GM12878 (cell line): ENCODE data around the gene ANKRD33B. TPM values are rescaled to one million over a fixed set of nuclear protein-coding genes. Genes with fewer than 3 reads are reported as not detected.

Source experiments
- ATAC-seq: fragments of 200-7000 bp; cut with Tn5 transposase; 3 replicates; pipeline ENCODE4 v1.9.1; 2020; ENCODE audit warnings: mild to moderate bottlenecking, moderate library complexity
- BruUV-seq: library from RNA; stranded (reverse); fragments of 400-500 nt; replicated peaks from 2 replicates; lab custom pipeline; 2021; lab: Mats Ljungman, UMichigan
- CTCF ChIA-PET: fragments of 300-600 bp; sonication (Branson Sonifier 250); formaldehyde crosslinking; extraction: SDS; loops from one replicate; lab custom pipeline; 2021; ENCODE audit warnings: inconsistent platforms; lab: Yijun Ruan, JAX
- POLR2A ChIA-PET: fragments of 350-600 bp; formaldehyde crosslinking; extraction: SDS; loops from one replicate; lab custom pipeline; 2021; ENCODE audit warnings: inconsistent platforms; lab: Charles Lee
- RAD21 ChIA-PET: fragments of 300-600 bp; sonication (Branson Sonifier 250); formaldehyde crosslinking; loops from one replicate; lab custom pipeline; 2023; ENCODE audit warnings: antibody characterized with exemption; ENCODE audit not compliant: unreplicated experiment; lab: Charles Lee
- SMC1A ChIA-PET: fragments of 300-600 bp; sonication (Branson Sonifier 250); formaldehyde crosslinking; loops from one replicate; lab custom pipeline; 2023; ENCODE audit not compliant: unreplicated experiment, uncharacterized antibody; lab: Charles Lee
- DNase-seq: peaks from one replicate; pipeline ENCODE4 v3.0.0-alpha.2; 2011; ENCODE audit warnings: low read depth, low spot score
- FAIRE-seq: peaks from 3 replicates; lab custom pipeline; 2011; peaks lifted over from hg19 to GRCh38; lab: Jason Lieb, UNC
- H2AFZ ChIP-seq: 2 replicates; pipeline ENCODE4 v1.6.0; 2011; ENCODE audit warnings: low read depth, low read length, control low read depth; ENCODE audit not compliant: control insufficient read depth
- H3K27ac ChIP-seq: 2 replicates; pipeline ENCODE4 v1.5.1; 2011; ENCODE audit warnings: control low read depth; ENCODE audit not compliant: control insufficient read depth, insufficient read depth
- H3K27me3 ChIP-seq, 2 experiments: replicated peaks in 1 of 2; 2 replicates each; pipeline versions ENCODE4 v1.6.0 to v1.6.1; 2011; ENCODE audit warnings: low read length in 1 of 2; ENCODE audit not compliant: control insufficient read depth in 2 of 2, insufficient read depth in 2 of 2
- H3K36me3 ChIP-seq, 2 experiments: 2 replicates each; pipeline ENCODE4 v1.5.1; 2011; ENCODE audit warnings: low read length in 1 of 2; ENCODE audit not compliant: control insufficient read depth in 2 of 2, insufficient read depth in 2 of 2
- H3K4me1 ChIP-seq: 2 replicates; pipeline ENCODE4 v1.6.1; 2011; ENCODE audit warnings: mild to moderate bottlenecking, low read length, moderate library complexity, mixed read lengths; ENCODE audit not compliant: control insufficient read depth, insufficient read depth
- H3K4me2 ChIP-seq: 2 replicates; pipeline ENCODE4 v1.6.0; 2011; ENCODE audit warnings: control low read depth; ENCODE audit not compliant: control insufficient read depth, insufficient read depth
- H3K4me3 ChIP-seq: fragments of 200-600 bp; sonication (generic); 2 replicates; pipeline ENCODE4 v1.5.1; 2016
- H3K79me2 ChIP-seq: 2 replicates; pipeline ENCODE4 v1.6.0; 2011; ENCODE audit warnings: low read length; ENCODE audit not compliant: control insufficient read depth, insufficient read depth
- H3K9ac ChIP-seq: 2 replicates; pipeline ENCODE4 v1.8.0; 2011; ENCODE audit warnings: low read length, control low read depth, mixed read lengths; ENCODE audit not compliant: control insufficient read depth, insufficient read depth
- H3K9me3 ChIP-seq: replicated peaks from 3 replicates; pipeline ENCODE4 v1.5.1; 2011; ENCODE audit warnings: mild to moderate bottlenecking, low read length; ENCODE audit not compliant: control insufficient read depth, insufficient read depth
- H4K20me1 ChIP-seq: 2 replicates; pipeline ENCODE4 v1.6.0; 2011; ENCODE audit not compliant: control insufficient read depth, insufficient read depth
- EGR1 ChIP-seq, 2 experiments: IDR thresholded peaks; 1 replicate in 1 of 2; 2 replicates in 1 of 2; pipeline ENCODE4 v1.6.1; 2011 to 2012; ENCODE audit warnings: low read depth in 2 of 2, low read length in 2 of 2, borderline replicate concordance in 1 of 2, mild to moderate bottlenecking in 1 of 2, moderate library complexity in 1 of 2
- ESRRA ChIP-seq: IDR thresholded peaks from 2 replicates; pipeline ENCODE4 v1.6.1; 2012; ENCODE audit warnings: mild to moderate bottlenecking, low read length, improper control_type of control experiment
- ETV6 ChIP-seq, 2 experiments: fragments of 450-650 bp in 1 of 2; IDR thresholded peaks in 1 of 2; conservative IDR thresholded peaks in 1 of 2; 2 replicates each; pipeline ENCODE4 v1.6.1; 2014; ENCODE audit warnings: antibody characterized with exemption in 1 of 2, borderline replicate concordance in 1 of 2, low read depth in 1 of 2, mild to moderate bottlenecking in 1 of 2, moderate library complexity in 1 of 2
- GATAD2B ChIP-seq: fragments of 450-650 bp; conservative IDR thresholded peaks from 2 replicates; pipeline ENCODE4 v1.6.1; 2017; ENCODE audit warnings: low read depth, mild to moderate bottlenecking, moderate library complexity
- JUND ChIP-seq: IDR thresholded peaks from 2 replicates; pipeline ENCODE4 v1.6.1; 2012; ENCODE audit warnings: low read depth, mild to moderate bottlenecking, low read length, improper control_type of control experiment, moderate library complexity
- MLLT1 ChIP-seq: fragments of 450-650 bp; IDR thresholded peaks from 2 replicates; pipeline ENCODE4 v1.6.1; 2016; ENCODE audit warnings: mild to moderate bottlenecking
- PRDM15 ChIP-seq: fragments of 450-650 bp; formaldehyde crosslinking; IDR thresholded peaks from 2 replicates; pipeline ENCODE4 v1.4.0; 2020; ENCODE audit warnings: mild to moderate bottlenecking, moderate library complexity
- REST ChIP-seq: IDR thresholded peaks from 2 replicates; pipeline ENCODE4 v1.6.1; 2012; ENCODE audit warnings: mild to moderate bottlenecking, low read depth, low read length
- SMC3 ChIP-seq: IDR thresholded peaks from 2 replicates; pipeline ENCODE4 v1.6.1; 2011; ENCODE audit warnings: low read length, improper control_type of control experiment, borderline replicate concordance
- STAT3 ChIP-seq: IDR thresholded peaks from 2 replicates; pipeline ENCODE4 v1.6.1; 2011; ENCODE audit warnings: low read depth, low read length, improper control_type of control experiment
- SUZ12 ChIP-seq: fragments of 200-600 bp; sonication (generic); IDR thresholded peaks from one replicate; pipeline ENCODE4 v1.6.1; 2018; ENCODE audit warnings: antibody characterized with exemption, mild to moderate bottlenecking; ENCODE audit not compliant: unreplicated experiment
- WGBS: methylation state at CpG from one replicate; pipeline ENCODE4 v1.1.6; 2016; ENCODE audit warnings: low lambda C conversion rate; ENCODE audit not compliant: insufficient replicate concordance, insufficient coverage; ENCODE audit errors: missing lambda C conversion rate; 5-methylcytosine and 5-hydroxymethylcytosine counted together
- in situ Hi-C: fragments of 300-500 bp; cut with MboI; formaldehyde crosslinking; loops from 9 replicates; pipeline ENCODE4 v1.14.3; 2018; ENCODE audit warnings: mixed read lengths
- intact Hi-C: fragments of 100-400 bp; cut with micrococcal nuclease; formaldehyde crosslinking; loops from one replicate; pipeline ENCODE4 v1.14.2; 2022; ENCODE audit not compliant: unreplicated experiment
- polyA plus RNA-seq, 11 experiments: library from polyadenylated mRNA; depleted of rRNA in 4 of 11; unstranded in 6 of 11; stranded (reverse) in 5 of 11; fragments of >200 nt; fragmentation: Nextera tagmentation in 4 of 11; fragmentation: Illumina TruSeq in 1 of 11; extraction: Ambion mirVana in 4 of 11; extraction: Trizol in 1 of 11; gene quantifications; 1 replicate in 1 of 11; 2 replicates in 10 of 11; pipeline versions ENCODE4 v1.2.1 to v1.2.3, GENCODE V29; 2011 to 2016; ENCODE audit warnings: inconsistent platforms in 2 of 11, missing spikeins in 2 of 11, low read depth in 1 of 11
- total RNA-seq, 4 experiments: library from RNA; depleted of rRNA in 3 of 4; stranded (reverse); fragments of >200 nt in 3 of 4; fragmentation: Illumina TruSeq in 1 of 4; extraction: Trizol in 1 of 4; gene quantifications; 2 replicates each; pipeline versions ENCODE4 v1.2.1 to v1.2.3, GENCODE V29; 2013 to 2021

The ANKRD33B gene
- total and polyA plus RNA-seq, 10 of the 15 experiments (the other 5 are each of a cell fraction or from before 2014, with no cell fraction given), result 4.9 to 61.6 (median 15.6) TPM

- DNase-seq, result no peak
- Histone ChIP-seq H3K27ac (peak overlapping the region; percentile 88), H3K9ac (peak overlapping the region; percentile 57; the same call in 1 of the 2 replicates), H4K20me1 (no peaks in the 10 kb centered on the region), H3K4me3 (0 out of 2 replicates have a peak overlapping the region, but pooled peaks have one; percentile 17), H3K27me3 (no peaks in the 10 kb centered on the region), H3K4me1 (peaks cover 23% of the 10 kb centered on the region), H3K36me3 (peaks cover 26 to 30% of the 10 kb centered on the region in 2 experiments; a peak in 3 of 4 replicates), H3K4me2 (peak overlapping the region; percentile 76), H2AFZ (no peak overlapping the region; the same call in 1 of the 2 replicates), H3K79me2 (peaks cover 9% of the 10 kb centered on the region), H3K9me3 (peaks cover 16% of the 10 kb centered on the region)
- SMC1A ChIA-PET, result interaction anchor here (0.7 to 4.8 kb wide), 19 partner anchors 10 to 233 kb away, joined by 3 to 90 read pairs (median 4); no protein-coding TSS in a partner anchor
- TSS peak; percentile 88 for BruUV-seq
- intact Hi-C loops (loop anchor here (1.0 to 2.0 kb wide), 2 partner anchors 30 to 49 kb away; no protein-coding TSS in a partner anchor), in situ Hi-C loops (loop anchor here (5.0 kb wide), 1 partner anchor 232 kb away; no protein-coding TSS in a partner anchor)
- RAD21 ChIA-PET, result interaction anchor here (0.7 to 4.5 kb wide), 16 partner anchors 9 to 331 kb away, joined by 3 to 93 read pairs (median 4); partner anchors contain the start of genes ANKRD33B and MARCHF6
- peak; percentile 76 for ATAC-seq
- POLR2A ChIA-PET, result interaction anchor here (0.6 to 3.8 kb wide), 6 partner anchors 20 to 232 kb away, joined by 3 to 39 read pairs (median 4); no protein-coding TSS in a partner anchor
- CTCF ChIA-PET, result interaction anchor here (1.0 to 5.1 kb wide), 13 partner anchors 11 to 232 kb away, joined by 3 to 37 read pairs (median 5); no protein-coding TSS in a partner anchor
- FAIRE-seq, result peak; percentile 84
- 24% methylated on average over 11 of the region's 11 CpGs for WGBS
- TF ChIP-seq SUZ12, result no peak
- TF ChIP-seq JUND, result no peak
- no peak for TF ChIP-seq PRDM15 (CRISPR knock-in tag)
- TF ChIP-seq REST, result no peak
- no peak for TF ChIP-seq STAT3
- TF ChIP-seq GATAD2B, result peak; percentile 46; the same call in 1 of the 2 replicates
- no peak for TF ChIP-seq EGR1 (IDR thresholded peaks at IDR 0.05; ENCODE audit: borderline replicate concordance in 1 of 2, low read depth in 2 of 2, low read length in 2 of 2)
- TF ChIP-seq MLLT1, result peak; percentile 8; the same call in 1 of the 2 replicates
- TF ChIP-seq SMC3, result peak; percentile 21; the same call in 1 of the 2 replicates
- TF ChIP-seq ETV6 (conservative IDR thresholded peaks at IDR 0.05 in 1 of 2, IDR thresholded peaks at IDR 0.05 in 1 of 2; ENCODE audit: borderline replicate concordance in 1 of 2, low read depth in 1 of 2), result no peak
- peak; percentile 74; the same call in 1 of the 2 replicates for TF ChIP-seq ESRRA
Observed at GRCh38 chr5:10684303-10685086, 120.6 kb downstream of the ANKRD33B start.
